Tibial nerve (tissue), 4 donors: ENCODE results near the gene GTF2F2. TPM values are rescaled to one million over a fixed set of nuclear protein-coding genes. Genes with fewer than 3 reads are reported as not detected.
A peak's percentile ranks its signal among the peaks of the same experiment; 100 is the strongest.

Experiments used
- DNase-seq, 2 donors: peaks; one replicate each; pipeline ENCODE4 v3.0.0-alpha.2; 2019; ENCODE audit warnings: low spot score in 2 of 2
- H3K27ac ChIP-seq, 4 donors: fragments of 200-600 bp; sonication (generic) in 3 of 4; one replicate each; pipeline ENCODE4 v1.5.1; 2017 to 2019; ENCODE audit warnings: mild to moderate bottlenecking in 1 of 4
- H3K27me3 ChIP-seq, 2 donors: fragments of 200-600 bp; sonication (generic) in 1 of 2; one replicate each; pipeline versions ENCODE4 v1.5.1 to v1.6.0; 2017 to 2019
- H3K36me3 ChIP-seq, 3 donors: fragments of 200-600 bp; sonication (generic); one replicate each; pipeline ENCODE4 v1.5.1; 2018 to 2019
- H3K4me1 ChIP-seq, 4 donors: fragments of 200-600 bp; sonication (generic) in 3 of 4; one replicate each; pipeline ENCODE4 v1.5.1; 2017 to 2019
- H3K4me3 ChIP-seq, 4 donors: fragments of 200-600 bp; sonication (generic) in 3 of 4; one replicate each; pipeline ENCODE4 v1.5.1; 2017 to 2019; ENCODE audit warnings: mild to moderate bottlenecking in 1 of 4, moderate library complexity in 1 of 4
- H3K9me3 ChIP-seq, 4 donors: fragments of 200-600 bp; sonication (generic) in 3 of 4; one replicate each; pipeline ENCODE4 v1.5.1; 2017 to 2019
- CTCF ChIP-seq, 5 experiments: fragments of 200-600 bp in 3 of 5; fragments of 450-650 bp in 2 of 5; sonication (generic) in 3 of 5; IDR thresholded peaks; one replicate each; pipeline ENCODE4 v1.5.1; 2016 to 2019; ENCODE audit warnings: antibody characterized with exemption in 5 of 5, mild to moderate bottlenecking in 3 of 5, moderate library complexity in 2 of 5
- EP300 ChIP-seq, 2 donors: sonication (generic); formaldehyde crosslinking; IDR thresholded peaks; one replicate each; pipeline ENCODE4 v1.6.1; 2017; ENCODE audit warnings: antibody characterized with exemption in 2 of 2, mild to moderate bottlenecking in 1 of 2
- POLR2A ChIP-seq, 2 donors: fragments of 450-650 bp; IDR thresholded peaks; one replicate each; pipeline ENCODE4 v1.6.1; 2017; ENCODE audit warnings: antibody characterized with exemption in 2 of 2, mild to moderate bottlenecking in 2 of 2, moderate library complexity in 2 of 2
- WGBS, 2 donors: methylation state at CpG; one replicate each; pipeline ENCODE4 v1.1.5; 2018; 5-methylcytosine and 5-hydroxymethylcytosine counted together
- total RNA-seq, 4 donors: library from RNA; depleted of rRNA; stranded (reverse); fragments of >200 nt; gene quantifications; one replicate each; pipeline ENCODE4 v1.1.0, GENCODE V29; 2016

GTF2F2 gene
- total RNA-seq, 4 donors from 2014 or later = 20.2 to 28.8 (median 24.1) TPM

GRCh38 chr13:45162194-45162593 lies 41.9 kb downstream of the GTF2F2 start:
- Histone ChIP-seq H3K9me3 (no peaks in the 10 kb centered on the region), H3K27ac (peak overlapping the region in 2 of 4 donors; percentile 66 to 70), H3K4me3 (no peak overlapping the region), H3K36me3 (peaks cover 0 to 29% (median 0%) of the 10 kb centered on the region in 3 donors), H3K27me3 (no peaks in the 10 kb centered on the region), H3K4me1 (peaks cover 0 to 4% (median 0%) of the 10 kb centered on the region in 4 donors)
- TF ChIP-seq EP300 (IDR thresholded peaks at IDR 0.05) = no peak
- TF ChIP-seq CTCF (IDR thresholded peaks at IDR 0.05) = no peak
- TF ChIP-seq POLR2A (IDR thresholded peaks at IDR 0.05) = no peak
- no peak for DNase-seq
- WGBS, 2 donors = 81 to 92% methylated on average over 1 of the region's 1 CpG

GRCh38 chr13:45162821-45163220 lies 42.5 kb downstream of the GTF2F2 start:
- peaks cover 0 to 8% (median 0%) of the 10 kb centered on the region in 4 donors for H3K4me1 ChIP-seq
- peaks cover 0 to 27% (median 0%) of the 10 kb centered on the region in 3 donors for H3K36me3 ChIP-seq
- no peaks in the 10 kb centered on the region for H3K9me3 ChIP-seq
- no peak for DNase-seq
- H3K27ac ChIP-seq = peak overlapping the region in 2 of 4 donors; percentile 11 to 70
- 61 to 66% methylated on average over 1 of the region's 1 CpG for WGBS, 2 donors
- TF ChIP-seq EP300 (IDR thresholded peaks at IDR 0.05) (no peak), CTCF (IDR thresholded peaks at IDR 0.05) (no peak), POLR2A (IDR thresholded peaks at IDR 0.05) (no peak)
- no peak overlapping the region for H3K4me3 ChIP-seq
- no peaks in the 10 kb centered on the region for H3K27me3 ChIP-seq

GRCh38 chr13:45166858-45167257 lies 46.5 kb downstream of the GTF2F2 start:
- Histone ChIP-seq H3K27me3 (no peaks in the 10 kb centered on the region), H3K4me3 (no peak overlapping the region), H3K36me3 (peaks cover 0 to 14% (median 0%) of the 10 kb centered on the region in 3 donors), H3K27ac (peak overlapping the region in 2 of 4 donors; percentile 61 to 66), H3K4me1 (peaks cover 0 to 13% (median 0%) of the 10 kb centered on the region in 4 donors), H3K9me3 (no peaks in the 10 kb centered on the region)
- no peak for TF ChIP-seq EP300 (IDR thresholded peaks at IDR 0.05)
- TF ChIP-seq CTCF (IDR thresholded peaks at IDR 0.05) = no peak
- no peak for TF ChIP-seq POLR2A (IDR thresholded peaks at IDR 0.05)
- no peak for DNase-seq
- 37 to 50% methylated on average over 3 of the region's 3 CpGs for WGBS, 2 donors

- H3K27ac ChIP-seq = peak overlapping the region in 3 of 4 donors; percentile 20 to 66 (median 61)
- peaks cover 0 to 12% (median 0%) of the 10 kb centered on the region in 4 donors for H3K4me1 ChIP-seq
- 81 to 86% methylated on average over 12 of the region's 12 CpGs for WGBS, 2 donors
- no peak for DNase-seq
- no peak overlapping the region for H3K4me3 ChIP-seq
- H3K9me3 ChIP-seq = no peaks in the 10 kb centered on the region
- no peak for TF ChIP-seq CTCF (IDR thresholded peaks at IDR 0.05)
- TF ChIP-seq POLR2A (IDR thresholded peaks at IDR 0.05) = no peak
- no peak for TF ChIP-seq EP300 (IDR thresholded peaks at IDR 0.05)
- no peaks in the 10 kb centered on the region for H3K27me3 ChIP-seq
- peaks cover 0 to 14% (median 0%) of the 10 kb centered on the region in 3 donors for H3K36me3 ChIP-seq
These were observed 47.6 kb downstream of the GTF2F2 start for GRCh38 chr13:45167611-45168554.

GRCh38 chr13:45168555-45168930 lies 48.2 kb downstream of the GTF2F2 start:
- H3K4me3 ChIP-seq = no peak overlapping the region
- no peak for DNase-seq
- no peak for TF ChIP-seq POLR2A (IDR thresholded peaks at IDR 0.05)
- no peak for TF ChIP-seq EP300 (IDR thresholded peaks at IDR 0.05)
- TF ChIP-seq CTCF (IDR thresholded peaks at IDR 0.05) = no peak
- no peaks in the 10 kb centered on the region for H3K27me3 ChIP-seq
- H3K27ac ChIP-seq = peak overlapping the region in 2 of 4 donors; percentile 61 to 66
- peaks cover 0 to 9% (median 0%) of the 10 kb centered on the region in 4 donors for H3K4me1 ChIP-seq
- 81 to 93% methylated on average over 2 of the region's 2 CpGs for WGBS, 2 donors
- H3K36me3 ChIP-seq = peaks cover 0 to 11% (median 0%) of the 10 kb centered on the region in 3 donors
- no peaks in the 10 kb centered on the region for H3K9me3 ChIP-seq
